PC-3 (cell line): Measurements from ENCODE around the gene GLRX.

Experiments
- EZH2 ChIP-seq: fragments of 300-600 bp; sonication (generic); IDR thresholded peaks from one replicate; pipeline ENCODE4 v1.6.1; 2017; ENCODE audit warnings: antibody characterized with exemption, mild to moderate bottlenecking, low read length; ENCODE audit not compliant: unreplicated experiment
- EZH2phosphoT487 ChIP-seq: fragments of 300-600 bp; sonication (generic); IDR thresholded peaks from 2 replicates; pipeline ENCODE4 v1.6.1; 2018; ENCODE audit warnings: mild to moderate bottlenecking, antibody characterized with exemption, low read length, borderline replicate concordance
- TF ChIP-seq, protein P1 (sequence below): fragments of 300-600 bp; sonication (generic); conservative IDR thresholded peaks from 2 replicates; pipeline ENCODE4 v1.5.1; 2017; ENCODE audit warnings: antibody characterized with exemption, low read depth, mild to moderate bottlenecking, low read length

DNA sequence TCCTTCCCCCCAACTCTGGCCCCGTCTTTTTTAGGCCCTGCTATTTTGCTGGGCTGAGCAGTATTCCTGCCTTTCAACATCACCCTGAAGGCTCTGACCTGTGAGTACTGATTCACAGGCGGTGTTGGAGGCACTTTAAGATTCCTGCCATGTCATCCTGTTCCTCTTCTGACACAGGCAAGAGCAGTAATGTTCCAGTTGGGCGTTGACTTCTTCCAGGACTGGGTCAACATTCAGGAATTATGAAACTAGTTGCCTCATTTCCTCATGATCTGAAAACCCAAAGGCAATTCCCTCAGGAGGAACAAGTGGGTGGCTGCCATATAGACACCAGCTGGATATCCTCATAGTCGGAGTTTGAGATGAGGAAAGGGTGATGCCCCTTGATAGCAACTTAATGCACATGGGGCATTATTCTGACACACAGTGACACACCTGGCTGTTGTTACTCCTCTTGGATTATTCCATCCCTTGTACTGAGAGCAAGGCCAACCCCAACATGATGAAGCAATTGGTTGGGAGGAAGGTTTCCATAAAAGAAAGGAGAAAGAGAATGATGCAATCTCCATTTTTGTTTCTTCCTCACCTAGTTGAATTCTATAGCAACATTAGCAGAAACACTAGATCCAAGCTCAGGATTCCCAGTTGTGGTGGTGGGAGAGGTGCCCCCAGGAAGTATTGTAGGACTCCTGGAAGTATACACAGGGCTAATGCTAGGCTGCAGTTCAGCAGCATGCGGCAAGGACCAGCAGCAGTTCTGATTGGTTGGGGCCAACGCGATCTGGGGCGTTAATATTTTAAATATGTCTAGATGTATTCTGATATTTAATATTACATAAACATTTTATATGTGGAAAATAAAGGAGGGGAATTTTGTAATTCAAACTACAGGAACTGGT is 19.6 kb upstream of the GLRX start:
- TF ChIP-seq, protein P1, sequence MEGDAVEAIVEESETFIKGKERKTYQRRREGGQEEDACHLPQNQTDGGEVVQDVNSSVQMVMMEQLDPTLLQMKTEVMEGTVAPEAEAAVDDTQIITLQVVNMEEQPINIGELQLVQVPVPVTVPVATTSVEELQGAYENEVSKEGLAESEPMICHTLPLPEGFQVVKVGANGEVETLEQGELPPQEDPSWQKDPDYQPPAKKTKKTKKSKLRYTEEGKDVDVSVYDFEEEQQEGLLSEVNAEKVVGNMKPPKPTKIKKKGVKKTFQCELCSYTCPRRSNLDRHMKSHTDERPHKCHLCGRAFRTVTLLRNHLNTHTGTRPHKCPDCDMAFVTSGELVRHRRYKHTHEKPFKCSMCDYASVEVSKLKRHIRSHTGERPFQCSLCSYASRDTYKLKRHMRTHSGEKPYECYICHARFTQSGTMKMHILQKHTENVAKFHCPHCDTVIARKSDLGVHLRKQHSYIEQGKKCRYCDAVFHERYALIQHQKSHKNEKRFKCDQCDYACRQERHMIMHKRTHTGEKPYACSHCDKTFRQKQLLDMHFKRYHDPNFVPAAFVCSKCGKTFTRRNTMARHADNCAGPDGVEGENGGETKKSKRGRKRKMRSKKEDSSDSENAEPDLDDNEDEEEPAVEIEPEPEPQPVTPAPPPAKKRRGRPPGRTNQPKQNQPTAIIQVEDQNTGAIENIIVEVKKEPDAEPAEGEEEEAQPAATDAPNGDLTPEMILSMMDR, result no peak
- TF ChIP-seq EZH2phosphoT487 (no peak), EZH2 (no peak)
